GM19238 (cell line): ENCODE data around the gene CCDC39.
"Not testable (repeated sequence)": the region's sequence is repeated elsewhere in the genome, so short reads cannot be mapped to it uniquely, and the experiment has no call there.

Experiments used
- DNase-seq: peaks from one replicate; pipeline ENCODE4 v3.0.0; 2011; ENCODE audit warnings: low spot score; ENCODE audit not compliant: insufficient read length

The CCDC39 gene

DNA sequence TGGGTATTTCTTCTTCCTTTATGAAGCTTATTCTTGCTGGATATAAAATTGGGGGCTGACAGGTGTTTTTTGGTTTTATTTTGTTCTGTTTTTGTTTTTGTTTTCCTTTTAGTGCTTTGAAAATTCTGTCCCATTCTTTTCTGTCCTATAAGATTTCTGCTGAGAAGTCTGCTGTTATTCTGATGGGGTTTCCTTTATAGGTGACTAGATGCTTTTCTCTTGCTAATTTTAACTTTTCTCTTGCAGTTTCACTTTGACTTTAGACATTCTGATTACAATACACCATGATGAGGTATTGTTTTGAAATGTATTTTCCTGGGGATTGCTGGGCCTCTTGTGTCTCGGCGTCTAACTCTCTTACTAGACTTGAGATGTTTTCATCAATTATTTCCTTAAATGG lies 54.6 kb downstream of the CCDC39 start:
- DNase-seq, result no peak

DNA sequence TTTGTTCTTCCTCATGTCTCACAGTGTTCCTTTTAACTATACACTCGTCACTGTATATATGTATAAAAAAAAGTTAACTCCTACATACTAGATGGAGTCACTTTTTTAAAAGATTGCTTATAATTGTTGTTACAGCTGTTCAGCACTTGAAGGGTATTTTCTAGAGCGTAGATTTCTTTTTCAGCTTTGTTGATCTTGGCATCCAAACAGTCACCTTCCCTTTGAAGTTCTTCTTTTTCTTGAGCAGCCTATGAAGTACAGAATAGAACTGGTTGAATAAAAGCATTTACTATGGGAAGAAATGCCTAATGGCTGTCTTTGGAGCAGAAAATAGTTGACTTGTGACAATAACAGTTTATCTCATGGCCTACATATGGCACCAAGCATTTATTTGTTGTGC lies 59.6 kb downstream of the CCDC39 start:
- no peak for DNase-seq

DNA sequence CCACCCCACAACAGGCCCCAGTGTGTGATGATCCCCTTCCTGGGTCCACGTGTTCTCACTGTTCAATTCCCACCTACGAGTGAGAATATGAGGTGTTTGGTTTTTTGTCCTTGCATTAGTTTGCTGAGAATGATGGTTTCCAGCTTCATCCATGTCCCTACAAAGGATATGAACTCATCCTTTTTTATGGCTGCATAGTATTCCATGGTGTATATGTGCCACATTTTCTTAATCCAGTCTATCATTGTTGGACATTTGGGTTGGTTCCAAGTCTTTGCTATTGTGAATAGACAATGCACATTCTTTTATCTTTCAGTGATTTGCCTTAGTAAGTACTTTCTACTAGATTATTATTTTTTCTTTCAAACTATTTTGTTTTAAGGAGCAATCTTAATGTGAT lies 60.7 kb downstream of the CCDC39 start:
- not testable (repeated sequence) for DNase-seq

DNA sequence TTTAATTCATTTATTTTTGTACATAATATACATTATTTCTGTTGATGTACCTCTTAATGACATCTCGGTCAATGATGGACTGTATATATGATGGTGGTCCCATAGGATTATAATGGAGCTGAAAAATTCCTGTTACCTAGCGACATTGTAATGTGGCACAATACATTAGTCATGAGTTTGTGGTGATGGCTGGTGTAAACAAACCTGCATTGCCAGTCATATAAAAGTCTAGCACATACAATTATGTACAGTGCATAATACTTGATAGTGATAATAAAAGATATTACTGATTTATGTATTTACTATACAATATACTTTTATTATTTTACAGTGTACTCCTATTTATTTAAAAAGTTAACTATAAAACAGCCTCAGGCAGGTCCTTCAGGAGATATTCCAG lies 62.2 kb downstream of the CCDC39 start:
- no peak for DNase-seq

DNA sequence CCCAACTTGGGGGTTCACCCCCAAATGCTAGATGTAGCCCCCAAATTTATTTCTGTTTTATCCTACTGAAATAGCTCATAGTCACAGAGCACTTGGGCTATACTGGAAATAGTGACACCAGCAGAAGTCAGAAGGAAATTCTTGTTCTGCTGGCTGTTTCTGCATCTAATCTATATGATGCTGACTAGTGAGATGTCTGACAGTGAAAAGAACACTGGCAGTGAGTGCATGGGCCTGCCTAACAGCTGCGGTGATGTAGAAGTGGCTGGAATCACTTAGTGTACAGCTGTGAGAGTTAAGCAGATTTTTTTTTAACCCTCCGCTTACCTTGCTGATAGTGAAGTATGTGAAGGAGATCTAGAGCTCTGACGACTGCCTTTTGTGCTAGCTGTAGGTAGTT lies 63.3 kb downstream of the CCDC39 start:
- DNase-seq, result no peak

DNA sequence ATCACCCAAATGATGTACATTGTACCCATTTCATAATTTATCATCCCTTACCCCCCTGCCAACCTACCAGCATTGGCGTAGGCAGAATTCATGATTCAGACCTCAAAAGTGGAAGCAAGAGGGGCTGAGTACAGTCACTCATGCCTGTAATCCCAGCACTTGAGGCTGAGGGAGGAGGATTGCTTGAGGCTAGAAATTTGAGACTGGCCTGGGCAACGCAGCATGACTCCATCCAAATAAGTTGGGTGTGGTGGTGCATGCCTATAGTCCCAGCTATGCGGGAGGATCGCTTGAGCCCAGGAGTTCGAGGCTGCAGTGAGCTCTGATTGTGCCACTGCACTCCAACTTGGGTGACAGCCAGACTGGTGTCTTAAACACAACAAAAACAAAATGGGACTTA lies 66.9 kb downstream of the CCDC39 start:
- no peak for DNase-seq

DNA sequence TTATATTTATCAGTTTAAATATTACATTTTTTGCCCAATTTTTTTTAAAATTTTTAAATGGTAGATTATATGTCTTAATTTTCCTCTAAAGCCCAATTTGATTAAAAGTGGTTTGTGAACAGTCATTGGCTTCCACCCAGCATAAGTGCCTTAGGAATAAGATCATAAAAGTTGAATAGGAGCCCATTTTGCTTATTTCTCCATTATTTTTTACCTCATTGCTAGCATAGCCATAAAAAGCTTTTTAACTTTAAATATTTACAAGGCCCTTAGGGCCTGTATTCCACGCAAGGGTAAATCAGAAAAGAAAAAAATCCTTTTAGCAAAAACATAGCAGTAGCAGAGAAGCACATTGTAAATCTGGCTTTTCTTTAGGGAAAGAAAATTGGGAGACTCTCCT lies 68.3 kb downstream of the CCDC39 start:
- DNase-seq, result no peak

DNA sequence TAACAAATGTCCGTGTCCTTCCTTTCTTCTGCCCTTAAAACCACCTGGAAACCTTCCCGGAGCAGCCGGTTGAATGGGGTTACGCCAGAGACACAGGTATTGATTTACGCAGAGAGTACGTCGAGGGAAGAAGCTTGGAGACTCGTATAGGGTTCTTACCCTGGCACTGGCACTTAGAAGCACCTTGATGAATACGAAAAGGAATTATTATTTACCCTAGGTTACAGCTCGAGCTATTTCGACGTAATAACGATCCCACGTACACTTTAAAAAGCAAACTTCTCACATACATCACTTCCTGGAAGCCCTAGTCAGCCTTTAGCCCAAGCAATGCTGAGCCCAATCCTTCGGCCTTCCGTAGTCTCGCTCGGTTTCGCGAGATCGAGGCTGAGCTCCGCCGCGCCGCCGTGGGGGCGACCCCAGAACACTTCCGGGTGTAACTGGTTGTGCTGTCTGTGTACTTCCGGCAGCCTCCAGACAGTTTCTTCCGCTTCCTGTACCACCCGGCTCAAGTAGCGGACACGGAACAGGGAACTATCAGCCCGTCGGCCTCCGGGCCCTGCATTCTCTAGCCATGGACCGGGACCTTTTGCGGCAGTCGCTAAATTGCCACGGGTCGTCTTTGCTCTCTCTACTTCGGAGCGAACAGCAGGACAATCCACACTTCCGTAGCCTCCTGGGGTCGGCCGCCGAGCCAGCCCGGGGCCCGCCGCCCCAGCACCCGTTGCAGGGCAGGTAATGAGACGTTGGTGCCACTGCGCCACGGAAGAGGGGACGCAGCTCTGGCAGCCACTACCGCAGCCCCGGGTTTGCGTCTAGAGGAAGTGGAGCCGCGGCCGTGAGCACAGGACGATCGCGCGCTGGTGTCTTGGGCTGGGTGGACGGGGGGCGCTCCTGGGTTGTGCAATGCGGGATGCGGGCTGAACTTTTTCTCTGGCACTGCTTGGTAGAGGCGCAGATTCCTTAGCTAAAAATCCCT lies 77.3 kb downstream of the CCDC39 start, which contains the start of gene TTC14:
TSS of gene TTC14 (plus strand) at position 476 of the 979 bp plus-strand sequence. CDS start at position 575, 99 bp downstream.
- DNase-seq, result peak; percentile 81

DNA sequence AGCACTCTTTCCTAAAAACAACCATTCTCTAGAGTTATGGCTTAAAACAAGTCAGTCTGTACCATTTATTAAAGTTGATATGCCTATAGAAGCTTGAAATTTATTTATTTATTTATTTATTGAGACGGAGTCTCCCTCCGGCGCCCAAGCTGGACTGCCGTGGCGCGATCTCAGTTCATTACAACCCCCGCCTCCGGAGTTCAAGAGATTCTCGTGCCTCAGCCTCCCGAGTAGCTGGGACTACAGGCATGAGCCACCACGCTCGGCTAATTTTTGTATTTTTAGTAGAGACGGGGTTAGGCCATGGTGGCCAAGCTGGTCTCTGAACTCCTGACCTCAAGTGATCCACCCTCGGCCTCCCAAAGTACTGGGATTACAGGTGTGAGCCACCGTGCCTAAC lies 78.8 kb downstream of the CCDC39 start:
- no peak for DNase-seq

DNA sequence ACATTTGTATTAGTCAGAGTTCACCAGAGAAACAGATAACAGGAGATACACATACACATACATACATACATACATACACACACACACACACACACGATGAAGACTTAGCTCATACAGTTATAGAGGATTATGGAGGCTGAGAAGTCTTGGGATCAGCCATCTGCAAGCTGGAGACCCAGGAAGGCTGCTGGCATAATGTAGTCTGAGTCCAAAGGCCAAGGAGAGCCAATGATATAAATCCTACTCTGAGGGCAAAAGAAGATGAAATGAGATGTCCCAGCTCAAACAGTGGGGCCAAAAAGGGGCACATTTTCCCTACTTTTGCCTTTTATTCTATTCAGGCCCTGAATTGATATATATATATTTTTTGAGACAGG lies 83.7 kb downstream of the CCDC39 start:
- DNase-seq, result no peak

DNA sequence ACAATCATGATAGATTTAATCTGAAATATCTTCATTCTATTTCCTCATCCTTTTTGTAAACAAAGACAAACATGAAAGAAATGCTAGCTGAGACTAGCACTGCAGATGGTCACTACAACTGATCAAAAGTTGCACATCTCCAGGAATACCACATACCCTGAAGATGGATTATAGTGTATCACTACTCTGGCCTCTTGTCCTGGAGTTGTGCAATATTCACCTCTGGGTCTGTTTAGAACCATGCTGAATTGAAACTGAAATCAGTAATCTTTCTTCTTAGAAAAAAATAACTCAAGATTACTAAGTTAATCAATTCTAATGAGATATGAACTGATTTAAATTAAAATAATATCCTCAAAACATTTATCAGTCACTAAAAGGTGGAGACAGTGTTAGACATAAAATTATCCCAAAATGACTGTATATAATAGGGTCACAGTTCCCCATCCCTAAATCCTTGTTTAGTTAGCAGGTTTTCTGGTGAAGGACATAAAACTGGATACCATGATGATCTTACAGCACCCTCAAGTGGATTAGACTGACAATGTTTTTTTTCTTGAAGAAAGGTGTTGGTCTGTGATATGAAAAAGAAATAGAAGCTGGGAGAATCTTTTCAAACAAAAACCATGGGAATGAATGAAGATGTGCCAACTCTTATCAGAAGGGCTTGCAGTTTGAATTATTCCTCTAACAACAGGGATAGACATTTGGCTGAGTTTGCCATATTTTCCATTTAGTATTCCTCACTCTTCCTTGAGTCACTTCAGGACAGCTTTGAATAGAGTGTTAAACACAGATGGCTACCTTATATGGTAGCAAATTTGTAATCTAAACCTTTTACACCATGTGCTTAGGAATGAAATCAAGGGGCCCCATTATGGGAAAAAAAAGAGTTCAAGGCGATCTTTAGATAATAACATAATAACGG lies 84.4 kb downstream of the CCDC39 start:
- no peak for DNase-seq

DNA sequence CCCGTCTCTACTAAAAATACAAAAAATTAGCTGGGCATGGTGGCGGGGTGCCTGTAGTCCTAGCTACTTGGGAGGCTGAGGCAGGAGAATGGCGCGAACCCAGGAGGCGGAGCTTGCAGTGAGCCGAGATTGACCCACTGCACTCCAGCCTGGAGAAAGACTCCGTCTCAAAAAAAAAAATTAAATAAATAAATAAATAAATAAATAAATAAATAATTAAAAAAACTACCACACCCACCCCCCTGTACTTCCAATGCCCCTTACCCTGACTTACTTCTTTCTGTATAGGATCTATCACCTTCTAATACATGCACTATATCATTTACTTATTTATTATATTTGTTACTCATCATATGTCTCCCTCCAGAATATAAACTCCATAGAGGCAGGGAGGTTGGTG lies 85.7 kb downstream of the CCDC39 start:
- not testable (repeated sequence) for DNase-seq

DNA sequence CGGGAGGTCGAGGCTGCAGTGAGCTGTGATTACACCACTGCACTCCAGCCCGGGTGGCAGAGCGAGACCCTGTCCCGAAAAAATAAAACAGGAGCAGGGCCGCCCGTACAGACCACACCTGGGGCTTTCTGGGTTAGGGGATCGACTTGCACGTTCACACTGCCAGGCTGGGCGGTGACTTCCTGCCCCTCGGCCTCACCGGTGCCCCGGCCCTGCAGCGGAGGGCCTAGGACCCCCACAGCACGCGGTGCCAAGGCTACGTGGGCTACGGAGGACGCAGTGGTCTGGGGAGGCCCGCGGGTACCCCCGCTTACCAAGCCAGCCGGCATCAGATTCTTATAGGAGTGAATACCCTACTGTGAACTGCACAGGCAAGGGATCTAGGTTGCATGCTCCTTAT lies 88.9 kb downstream of the CCDC39 start:
- no peak for DNase-seq

DNA sequence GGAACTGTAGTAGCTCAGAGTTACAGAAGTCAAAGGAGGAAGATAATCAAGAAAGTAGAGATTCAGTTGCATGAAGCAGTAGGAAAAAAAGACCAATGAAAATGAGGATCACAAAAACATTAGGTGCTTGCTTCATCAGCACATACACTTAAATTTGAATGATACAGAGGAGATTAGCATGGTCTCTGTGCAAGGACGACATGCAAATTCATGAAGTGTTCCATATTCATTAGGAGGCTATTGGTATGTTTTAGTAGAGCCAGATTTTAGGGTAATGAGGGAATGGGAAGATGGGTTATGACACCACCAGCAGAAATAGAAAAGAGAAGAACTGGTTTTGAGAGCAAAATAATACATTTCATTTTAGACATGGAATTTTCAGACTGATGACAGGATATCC lies 98.4 kb downstream of the CCDC39 start:
- DNase-seq, result no peak

DNA sequence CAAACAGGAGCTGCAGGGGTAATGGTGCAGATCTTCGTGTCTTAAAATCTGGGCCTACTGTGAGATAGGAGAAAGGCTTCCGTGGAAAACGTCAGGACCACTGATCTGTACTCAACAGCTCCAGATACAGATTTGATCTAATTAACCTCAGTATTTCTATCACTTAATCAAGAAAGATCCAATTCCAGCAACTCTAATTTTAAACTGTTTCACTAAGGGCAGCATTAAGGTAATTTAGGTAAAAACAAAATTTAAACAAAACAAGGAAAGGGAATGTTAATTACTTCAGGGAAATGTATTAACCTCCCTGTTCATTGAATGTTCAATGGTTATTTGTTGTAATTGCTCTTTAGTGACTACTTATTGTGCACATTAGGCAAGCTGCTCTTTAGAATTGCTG lies 103.7 kb downstream of the CCDC39 start:
- DNase-seq, result no peak

DNA sequence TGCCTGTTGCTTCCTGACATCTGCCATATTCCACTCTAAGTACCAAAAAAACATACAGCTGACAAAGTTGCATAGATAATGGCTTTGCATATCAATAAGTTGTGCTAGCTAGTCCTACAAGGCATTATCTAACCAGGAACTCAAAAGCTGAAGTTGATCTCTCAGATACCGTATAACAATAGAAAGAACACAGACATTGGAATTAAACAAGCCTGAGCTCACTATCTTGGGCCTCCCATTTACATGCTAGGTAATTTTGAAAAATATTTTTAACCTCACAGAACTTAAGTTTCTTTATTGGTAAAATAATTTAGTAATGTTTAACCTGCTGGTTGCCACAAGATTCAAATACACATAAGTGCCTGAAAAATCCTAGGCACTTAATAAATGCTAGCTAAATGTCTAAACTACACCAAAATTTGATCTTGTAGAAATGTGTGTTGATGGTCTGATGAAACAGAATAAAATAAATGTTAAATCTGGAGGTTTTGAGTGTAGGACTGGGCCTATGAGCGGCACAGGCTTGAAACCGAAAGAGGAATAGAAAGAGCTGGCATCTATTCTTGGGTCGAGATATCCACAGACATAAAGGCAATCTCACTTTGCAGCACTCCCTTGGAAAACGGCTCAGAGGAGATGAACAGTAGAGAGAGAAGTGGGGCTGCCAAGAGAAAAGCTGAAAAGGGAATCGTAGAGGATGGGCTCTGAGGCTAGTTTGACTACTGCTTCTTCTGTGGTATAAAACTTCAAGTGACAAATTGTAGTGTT lies 107.3 kb downstream of the CCDC39 start:
- DNase-seq, result no peak

DNA sequence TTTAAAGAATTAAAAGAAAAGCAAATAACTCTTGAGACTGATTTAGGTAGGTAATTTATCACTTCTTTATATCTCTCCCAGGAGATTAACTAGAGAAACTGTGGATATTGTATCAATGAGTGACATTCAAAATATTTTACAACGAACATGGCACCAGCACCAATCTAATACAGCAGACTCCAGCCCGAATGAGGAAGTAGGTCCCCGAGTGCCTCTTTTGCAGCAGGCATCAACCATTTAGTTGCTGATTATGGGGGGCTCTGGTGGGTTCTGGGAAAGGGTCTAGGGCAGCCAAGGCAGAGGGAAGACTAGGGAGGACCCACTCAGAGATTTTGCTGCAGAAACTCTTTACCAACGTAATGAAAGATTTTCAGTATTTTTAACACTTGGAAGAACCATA lies 109.1 kb downstream of the CCDC39 start:
- no peak for DNase-seq

DNA sequence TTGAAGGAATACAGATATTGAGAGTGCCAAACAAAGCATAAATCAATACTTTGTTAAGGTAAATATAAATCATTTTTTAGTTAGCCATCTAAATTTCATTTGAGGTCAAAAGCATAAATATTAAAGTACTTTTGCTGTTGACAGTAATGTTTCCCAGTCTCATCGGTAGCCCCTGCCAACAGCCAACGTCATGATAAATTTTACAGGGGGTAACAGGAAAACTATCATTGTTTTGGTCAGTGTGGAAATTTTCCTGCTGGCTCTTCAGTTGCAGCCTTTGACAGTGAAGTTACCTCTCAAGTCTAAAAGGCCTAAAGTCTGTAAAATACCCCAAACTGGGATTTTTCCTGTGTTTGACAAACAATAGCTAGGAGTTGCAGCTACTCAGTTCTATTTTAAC lies 114.6 kb downstream of the CCDC39 start:
- DNase-seq, result no peak
